GM18909 (cell line): Measurements from ENCODE around the gene HIGD1A.
A peak's percentile ranks its signal among the peaks of the same experiment; 100 is the strongest.

Experiments used
- ATAC-seq: cut with Tn5 transposase; IDR thresholded peaks from one replicate; pipeline ENCODE4 v1.9.1; 2021; ENCODE audit warnings: mild to moderate bottlenecking; ENCODE audit not compliant: unreplicated experiment, poor library complexity

Gene HIGD1A

GRCh38 chr3:42763021-42763420 lies 41.3 kb downstream of the HIGD1A start:
- ATAC-seq = peak; percentile 55

DNA sequence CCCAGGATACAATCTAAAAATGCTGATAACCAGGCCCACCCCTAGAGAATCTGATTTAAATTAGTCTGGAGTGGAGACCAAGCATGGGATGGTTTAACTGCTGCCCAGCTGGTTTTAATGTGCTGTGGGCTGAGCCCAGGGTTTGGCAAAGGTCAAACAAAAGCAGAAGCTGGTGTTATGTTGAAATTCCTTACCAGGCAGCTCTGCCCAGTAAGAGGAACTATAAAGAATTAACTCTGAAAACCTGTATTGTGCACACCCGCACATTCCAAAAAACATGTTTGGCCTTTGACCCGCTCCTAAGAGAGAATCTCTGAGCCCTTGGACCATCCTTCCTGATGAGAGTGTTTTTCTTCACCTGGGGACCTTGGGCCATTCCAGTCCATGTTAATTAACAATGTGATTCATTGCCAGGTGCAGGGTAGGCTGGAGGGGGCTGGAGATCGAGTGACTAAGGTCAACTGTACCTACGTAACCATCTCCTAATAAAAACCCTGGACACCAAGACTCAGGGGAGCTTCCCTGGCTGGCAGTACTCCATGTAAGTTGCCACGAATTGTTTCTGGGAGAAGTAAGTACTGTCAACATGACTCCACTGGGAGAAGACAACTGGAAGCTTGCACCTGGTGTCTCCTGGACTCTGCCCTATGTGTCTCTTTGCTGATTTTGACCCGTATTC lies 42.1 kb downstream of the HIGD1A start:
- ATAC-seq = no peak

DNA sequence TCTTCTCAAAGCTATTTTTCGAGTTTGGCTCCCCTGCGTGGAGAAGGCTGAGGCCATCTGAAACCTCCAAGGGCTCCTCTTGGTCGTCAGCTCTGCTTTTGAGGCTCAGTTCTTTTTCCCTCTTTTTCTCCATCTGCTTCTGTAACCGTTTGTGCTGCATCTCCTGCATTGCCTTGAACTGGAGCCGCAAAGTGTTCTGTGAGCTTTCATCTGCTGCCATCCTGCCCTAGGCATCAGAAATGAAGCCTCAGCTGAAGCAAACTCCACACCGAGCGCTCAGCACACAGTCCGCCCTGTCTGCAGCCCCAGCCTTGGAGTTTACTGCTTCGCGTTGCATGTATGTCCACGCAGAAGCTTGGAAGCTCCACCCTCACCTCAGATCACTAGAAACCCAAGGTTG lies 46.2 kb downstream of the HIGD1A start:
- no peak for ATAC-seq

DNA sequence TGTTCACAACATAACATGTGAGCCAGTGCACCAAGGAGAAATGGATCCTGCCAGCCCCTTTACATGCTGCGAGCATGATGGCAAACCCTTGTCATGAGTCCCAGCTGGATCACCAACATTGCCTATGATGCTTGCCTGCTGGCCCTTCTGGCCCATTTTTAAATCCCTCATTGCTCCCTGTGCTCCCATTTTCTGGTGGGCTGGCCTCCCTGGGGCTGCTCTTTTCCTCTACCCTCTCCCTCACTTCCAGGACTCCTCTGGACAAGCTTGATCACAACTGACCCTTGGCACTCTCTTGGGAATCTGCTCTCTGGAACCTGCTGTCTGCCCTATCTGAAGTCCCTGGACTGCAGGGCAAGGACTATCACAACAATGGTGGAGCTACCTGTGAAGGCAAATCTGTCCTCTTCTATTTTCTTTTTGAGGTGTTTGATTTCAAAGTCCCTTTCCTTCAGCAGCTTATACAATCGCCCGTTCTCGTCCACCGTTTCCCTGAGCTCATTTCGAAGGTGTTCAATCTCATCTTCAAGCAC lies 47.5 kb downstream of the HIGD1A start:
- no peak for ATAC-seq

- ATAC-seq = no peak
Observed at GRCh38 chr3:42755681-42756578, 48.4 kb downstream of the HIGD1A start.

DNA sequence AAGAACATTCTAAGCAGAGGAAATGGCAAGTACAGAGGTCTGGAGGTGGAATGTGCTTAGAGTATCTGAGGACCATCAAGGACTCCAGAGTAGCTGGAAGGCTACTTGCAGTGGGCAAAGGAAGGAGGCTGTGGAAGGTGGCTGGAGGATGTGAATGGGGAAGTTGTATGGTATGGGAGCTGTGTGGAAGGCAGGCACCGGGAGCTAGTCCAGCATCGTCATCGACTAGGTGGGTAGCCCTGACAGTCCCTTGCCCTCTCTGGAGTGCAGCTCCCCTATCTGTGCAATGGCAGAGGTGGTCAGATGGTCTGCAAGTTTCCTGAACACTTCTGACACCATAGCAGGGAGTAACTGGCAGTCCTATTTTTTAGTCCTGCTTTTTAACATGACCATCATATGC lies 50.5 kb downstream of the HIGD1A start:
- no peak for ATAC-seq

GRCh38 chr3:42752961-42753360 lies 51.3 kb downstream of the HIGD1A start:
- ATAC-seq = no peak

GRCh38 chr3:42752441-42752840 lies 51.8 kb downstream of the HIGD1A start:
- no peak for ATAC-seq

- no peak for ATAC-seq
Observed at GRCh38 chr3:42751609-42752008, 52.7 kb downstream of the HIGD1A start.

GRCh38 chr3:42750834-42751233 lies 53.5 kb downstream of the HIGD1A start:
- no peak for ATAC-seq

- ATAC-seq = no peak
Observed at GRCh38 chr3:42749753-42750231, 54.5 kb downstream of the HIGD1A start.

- no peak for ATAC-seq
Observed at GRCh38 chr3:42749025-42749752, 55.1 kb downstream of the HIGD1A start.

- no peak for ATAC-seq
Observed at GRCh38 chr3:42747581-42747980, 56.7 kb downstream of the HIGD1A start.

- ATAC-seq = no peak
Observed at GRCh38 chr3:42746455-42747450, 57.5 kb downstream of the HIGD1A start.

GRCh38 chr3:42745776-42746454 lies 58.4 kb downstream of the HIGD1A start:
- ATAC-seq = no peak

DNA sequence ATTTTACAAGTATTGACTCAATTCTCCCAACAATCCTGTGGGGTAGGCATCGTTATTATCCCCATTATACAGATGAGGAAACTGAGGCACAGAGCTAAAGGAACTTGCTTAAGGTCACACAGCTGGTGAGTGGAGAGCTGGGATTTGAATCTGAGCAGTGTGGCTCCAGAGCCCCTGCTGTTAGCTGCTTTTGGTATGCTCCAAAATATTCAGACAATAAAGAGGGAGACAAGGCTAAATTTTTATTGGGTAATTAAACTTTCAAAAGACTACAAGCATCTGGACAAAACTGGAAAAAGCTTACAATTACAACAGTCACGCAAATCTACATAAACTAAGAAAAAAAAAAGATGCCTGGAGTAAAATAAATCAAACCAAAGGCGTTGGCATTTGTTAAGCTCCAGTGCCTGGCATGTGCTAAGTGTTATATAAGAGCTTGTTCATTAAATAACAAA lies 59.0 kb downstream of the HIGD1A start:
- ATAC-seq = no peak

DNA sequence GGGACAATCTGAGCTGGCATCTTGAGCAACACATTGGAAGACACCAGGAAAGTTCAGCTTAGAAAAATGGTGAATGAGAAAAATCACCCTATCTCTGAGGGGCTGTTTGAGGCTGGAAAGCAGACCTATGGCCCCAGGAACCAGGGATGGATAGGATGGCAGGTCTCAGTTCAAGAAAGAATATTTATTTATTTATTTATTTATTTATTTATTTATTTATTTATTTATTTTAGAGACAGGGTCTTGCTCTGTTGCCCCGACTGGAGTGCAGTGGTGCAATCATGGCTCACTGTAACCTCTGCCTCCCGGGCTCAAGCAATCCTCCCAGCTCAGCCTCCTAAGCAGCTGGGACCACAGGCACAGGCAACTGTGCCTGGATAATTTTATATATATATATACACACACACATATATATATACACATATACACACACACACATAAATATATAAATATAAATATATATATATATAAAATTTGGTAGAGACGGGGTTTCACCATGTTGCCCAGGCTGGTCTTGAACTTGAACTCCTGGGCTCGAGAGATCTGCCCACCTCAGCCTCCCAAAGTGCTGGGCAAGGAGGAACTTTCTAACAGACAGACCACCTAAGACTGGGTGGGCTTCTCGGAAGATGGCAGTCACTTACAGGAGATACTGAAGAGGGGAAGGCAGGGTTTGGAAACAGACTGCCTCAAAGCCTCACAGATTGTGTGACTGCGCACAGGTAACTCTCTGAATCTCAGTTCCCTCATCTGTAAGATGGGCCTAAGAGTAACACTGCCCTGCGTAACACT lies 60.9 kb downstream of the HIGD1A start:
- ATAC-seq = no peak

- ATAC-seq = no peak
Observed at GRCh38 chr3:42742688-42743087, 61.6 kb downstream of the HIGD1A start.
